GM12874 (cell line): ENCODE results near the gene SYT10.

Experiments
- CTCF ChIP-seq: IDR thresholded peaks from 2 replicates; pipeline ENCODE4 v1.5.1; 2011; ENCODE audit warnings: low read depth, mild to moderate bottlenecking, control low read depth, low read length, moderate library complexity; ENCODE audit not compliant: insufficient read depth

Gene SYT10

DNA sequence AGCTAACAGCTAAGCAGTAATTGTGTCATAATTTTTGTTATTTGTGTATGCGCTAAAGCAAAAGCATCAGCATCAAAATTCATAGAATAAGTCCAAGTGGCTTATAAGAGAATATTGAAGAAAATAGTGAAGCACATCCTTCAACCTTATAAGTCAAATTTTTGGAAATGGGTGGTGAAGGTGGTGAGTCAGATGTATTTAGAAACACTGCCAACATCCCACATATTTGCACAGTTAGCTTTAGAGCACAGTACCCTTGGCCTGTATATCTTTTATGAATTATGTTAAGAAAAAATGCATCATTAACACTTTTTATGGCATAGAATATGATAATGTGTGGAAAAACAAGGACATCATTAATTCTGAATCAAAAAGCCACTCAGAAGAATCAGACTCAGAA lies 8.0 kb downstream of the SYT10 start:
- no peak for TF ChIP-seq CTCF

DNA sequence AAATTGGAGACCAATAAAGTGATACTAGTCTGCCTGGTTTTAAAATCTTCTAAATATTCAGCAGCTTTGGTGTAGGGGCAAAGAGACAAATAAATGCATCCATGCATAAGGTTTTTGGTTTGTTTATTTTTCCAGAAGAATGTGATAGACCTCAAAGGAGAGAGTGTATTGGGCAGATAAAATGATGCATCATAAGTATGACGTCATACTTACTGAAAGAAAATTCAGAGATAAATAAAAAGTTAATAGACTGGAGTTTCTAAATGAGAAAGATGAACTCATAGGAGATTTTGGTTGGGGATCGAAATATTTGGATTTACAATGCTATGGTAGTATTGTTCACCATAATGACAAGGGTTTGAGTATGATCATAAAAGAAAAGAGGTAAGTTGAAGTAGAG lies 10.2 kb downstream of the SYT10 start:
- no peak for TF ChIP-seq CTCF

DNA sequence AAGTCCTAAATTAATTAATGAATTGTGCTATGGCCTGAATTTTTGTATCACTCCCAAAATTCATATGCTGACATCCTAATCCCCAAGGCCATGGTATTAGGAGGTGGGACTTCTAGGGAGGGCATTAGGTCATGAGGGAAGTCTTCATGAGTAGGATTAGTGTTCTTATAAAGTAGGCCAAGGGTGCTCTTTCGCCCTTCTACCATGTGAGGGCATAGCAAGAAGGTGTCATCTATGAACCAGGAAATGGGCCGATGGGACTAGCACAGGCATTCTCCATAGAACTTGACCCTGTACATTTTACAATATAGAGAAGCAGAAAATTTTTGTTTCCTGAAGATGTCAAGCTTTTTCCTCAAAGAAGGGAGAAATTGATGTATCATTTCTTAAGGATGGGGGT lies 12.5 kb downstream of the SYT10 start:
- TF ChIP-seq CTCF = peak; percentile 33; the same call in 1 of the 2 replicates

DNA sequence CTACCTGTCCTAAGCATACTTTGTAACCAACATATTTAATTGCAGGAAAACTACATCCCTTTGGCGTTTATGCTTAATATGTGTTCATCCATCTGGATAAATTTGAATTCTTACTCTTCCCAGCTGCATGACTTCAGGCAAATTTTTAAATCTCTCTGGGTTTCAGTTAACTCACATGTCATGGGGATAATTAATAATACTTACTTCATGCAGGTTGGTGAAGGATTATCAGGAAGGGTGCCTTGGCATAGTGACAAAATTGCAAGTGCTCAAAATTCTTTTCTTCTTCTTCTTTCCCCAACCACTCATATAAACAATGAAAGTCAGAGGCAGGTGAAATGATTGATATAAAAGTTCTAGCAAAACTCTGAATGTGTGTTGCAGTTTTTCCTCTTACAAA lies 15.9 kb downstream of the SYT10 start:
- TF ChIP-seq CTCF = no peak

- TF ChIP-seq CTCF = no peak
Measured at GRCh38 chr12:33383503-33383902, 56.1 kb downstream of the SYT10 start.

- TF ChIP-seq CTCF = no peak
Measured at GRCh38 chr12:33376153-33376552, 63.5 kb downstream of the SYT10 start.

DNA sequence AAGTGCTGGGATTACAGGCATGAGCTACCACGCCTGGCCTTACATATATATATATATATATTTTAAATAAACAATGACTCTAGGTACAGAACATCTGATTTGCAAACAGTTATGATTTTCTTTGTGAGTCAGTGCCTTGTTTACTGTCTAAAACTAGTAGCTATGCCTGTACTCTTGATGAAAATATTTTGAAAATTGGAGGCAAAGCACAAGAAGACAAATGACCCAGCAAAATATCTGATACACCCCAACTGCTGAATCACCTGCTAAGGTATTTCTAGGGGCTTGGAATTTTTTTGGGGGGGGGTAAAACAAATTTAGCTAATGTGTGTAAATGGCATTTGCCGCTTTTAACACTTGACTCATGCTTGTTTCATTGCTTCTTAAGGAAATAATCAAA lies 69.3 kb downstream of the SYT10 start:
- no peak for TF ChIP-seq CTCF

DNA sequence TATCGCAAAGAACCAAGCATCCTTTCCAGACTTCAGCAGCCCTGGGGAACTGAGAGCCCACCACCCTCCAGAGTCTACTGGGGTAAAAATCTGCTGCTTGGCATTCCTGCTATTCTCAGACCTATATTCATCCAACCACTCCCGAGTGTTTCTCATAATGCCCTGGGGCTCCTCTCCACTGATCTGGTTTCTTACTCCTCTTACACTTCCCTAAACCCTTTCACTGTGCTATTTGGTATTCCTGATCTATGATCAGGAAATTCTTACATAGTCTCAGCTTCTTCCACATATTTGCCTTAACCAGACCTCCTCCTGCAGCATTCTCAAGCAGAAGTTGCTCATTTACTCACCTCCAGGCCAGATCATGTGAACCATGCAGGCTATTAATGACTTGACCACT lies 82.4 kb downstream of the SYT10 start:
- no peak for TF ChIP-seq CTCF
